Liver (tissue), 9 donors: ENCODE results near the gene KCND2. TPM values are rescaled to one million over a fixed set of nuclear protein-coding genes. Genes with fewer than 3 reads are reported as not detected.
"Not testable (repeated sequence)": the region's sequence is repeated elsewhere in the genome, so short reads cannot be mapped to it uniquely, and the experiment has no call there.

Experiments used
- DNase-seq: peaks from one replicate; pipeline ENCODE4 v3.0.0-alpha.2; 2017; ENCODE audit warnings: low spot score
- H3K27ac ChIP-seq, 2 donors: one replicate each; pipeline ENCODE4 v1.7.0; 2013; ENCODE audit warnings: inconsistent platforms in 2 of 2, low read length in 2 of 2, control low read depth in 1 of 2, low read depth in 1 of 2, mild to moderate bottlenecking in 1 of 2
- H3K27me3 ChIP-seq, 4 donors: one replicate each; pipeline versions ENCODE4 v1.6.1 to v1.7.0; 2013; ENCODE audit warnings: low read length in 3 of 4, inconsistent platforms in 1 of 4, mild to moderate bottlenecking in 1 of 4, moderate library complexity in 1 of 4; ENCODE audit not compliant: control insufficient read depth in 4 of 4, insufficient read depth in 4 of 4
- H3K36me3 ChIP-seq, 4 donors: one replicate each; pipeline versions ENCODE4 v1.6.1 to v1.7.0; 2013; ENCODE audit warnings: low read length in 3 of 4, mild to moderate bottlenecking in 3 of 4, low read depth in 1 of 4, moderate library complexity in 1 of 4; ENCODE audit not compliant: control insufficient read depth in 4 of 4, insufficient read depth in 3 of 4
- H3K4me1 ChIP-seq, 4 donors: one replicate each; pipeline versions ENCODE4 v1.6.1 to v1.7.0; 2013; ENCODE audit warnings: low read length in 3 of 4, mild to moderate bottlenecking in 3 of 4, moderate library complexity in 1 of 4; ENCODE audit not compliant: control insufficient read depth in 4 of 4, insufficient read depth in 4 of 4
- H3K4me3 ChIP-seq, 3 donors: one replicate each; pipeline versions ENCODE4 v1.6.1 to v1.7.0; 2013; ENCODE audit warnings: low read length in 3 of 3, control low read depth in 1 of 3, low read depth in 1 of 3, mild to moderate bottlenecking in 1 of 3
- H3K9ac ChIP-seq, 2 donors: one replicate each; pipeline ENCODE4 v1.7.0; 2013; ENCODE audit warnings: low read length in 2 of 2, mild to moderate bottlenecking in 2 of 2, moderate library complexity in 2 of 2, control low read depth in 1 of 2, low read depth in 1 of 2
- H3K9me3 ChIP-seq, 4 donors: one replicate each; pipeline versions ENCODE4 v1.6.1 to v1.7.0; 2013; ENCODE audit warnings: low read length in 3 of 4; ENCODE audit not compliant: control insufficient read depth in 4 of 4
- EGR1 ChIP-seq, 2 donors: IDR thresholded peaks; 2 replicates each; pipeline ENCODE4 v1.6.1; 2016 to 2018; ENCODE audit warnings: antibody characterized with exemption in 2 of 2, low read depth in 2 of 2
- FOXA1 ChIP-seq: IDR thresholded peaks from 2 replicates; pipeline ENCODE4 v1.6.1; 2016; ENCODE audit warnings: antibody characterized with exemption
- FOXA2 ChIP-seq: IDR thresholded peaks from 2 replicates; pipeline ENCODE4 v1.6.1; 2016; ENCODE audit warnings: antibody characterized with exemption
- HNF4A ChIP-seq, 2 donors: conservative IDR thresholded peaks; 2 replicates each; pipeline ENCODE4 v1.6.1; 2016; ENCODE audit warnings: antibody characterized with exemption in 2 of 2, mild to moderate bottlenecking in 2 of 2
- HNF4G ChIP-seq: IDR thresholded peaks from 2 replicates; pipeline ENCODE4 v1.6.1; 2016; ENCODE audit warnings: antibody characterized with exemption
- JUND ChIP-seq, 2 donors: IDR thresholded peaks; 2 replicates each; pipeline ENCODE4 v1.6.1; 2016; ENCODE audit warnings: antibody characterized with exemption in 2 of 2
- RAD21 ChIP-seq, 2 donors: IDR thresholded peaks; 2 replicates each; pipeline ENCODE4 v1.6.1; 2016; ENCODE audit warnings: antibody characterized with exemption in 2 of 2, mild to moderate bottlenecking in 2 of 2
- RXRA ChIP-seq, 2 donors: IDR thresholded peaks; 2 replicates each; pipeline ENCODE4 v1.6.1; 2017 to 2018; ENCODE audit warnings: antibody characterized with exemption in 2 of 2, mild to moderate bottlenecking in 1 of 2
- SP1 ChIP-seq: IDR thresholded peaks from 2 replicates; pipeline ENCODE4 v1.6.1; 2018; ENCODE audit warnings: antibody characterized with exemption, mild to moderate bottlenecking
- TAF1 ChIP-seq: conservative IDR thresholded peaks from 2 replicates; pipeline ENCODE4 v1.6.1; 2016; ENCODE audit warnings: antibody characterized with exemption, mild to moderate bottlenecking
- YY1 ChIP-seq: IDR thresholded peaks from 2 replicates; pipeline ENCODE4 v1.6.1; 2016; ENCODE audit warnings: antibody characterized with exemption, mild to moderate bottlenecking
- WGBS: extraction: QIAGEN DNeasy Blood & Tissue Kit; methylation state at CpG from one replicate; pipeline ENCODE4 v1.1.7; 2013; 5-methylcytosine and 5-hydroxymethylcytosine counted together
- polyA plus RNA-seq, 2 donors: library from polyadenylated mRNA; stranded (reverse) in 1 of 2; unstranded in 1 of 2; fragments of 200-250 nt in 1 of 2; fragments of >200 nt in 1 of 2; fragmentation: Nextera tagmentation in 1 of 2; extraction: Ambion mirVana in 1 of 2; gene quantifications; one replicate each; pipeline versions ENCODE4 v1.2.1 to v1.2.3, GENCODE V29; 2013 to 2015
- total RNA-seq, 2 donors: library from RNA; depleted of rRNA; stranded (reverse); fragments of >200 nt; gene quantifications; one replicate each; pipeline ENCODE4 v1.2.3, GENCODE V29; 2014
- TF ChIP-seq, protein P1 (sequence below): IDR thresholded peaks from 2 replicates; pipeline ENCODE4 v1.6.1; 2016; ENCODE audit warnings: antibody characterized with exemption
- TF ChIP-seq, protein P2 (sequence below): IDR thresholded peaks from 2 replicates; pipeline ENCODE4 v1.6.1; 2016; ENCODE audit warnings: antibody characterized with exemption
- TF ChIP-seq, protein P3 (sequence below): fragments of 150-350 bp; IDR thresholded peaks from 2 replicates; pipeline ENCODE4 v1.5.1; 2017; ENCODE audit warnings: improper control_type of control experiment, low read depth, low read length; ENCODE audit not compliant: missing input control
- TF ChIP-seq, protein P4 (sequence below): IDR thresholded peaks from 2 replicates; pipeline ENCODE4 v1.6.1; 2016; ENCODE audit warnings: antibody characterized with exemption, mild to moderate bottlenecking
- TF ChIP-seq, protein P5 (sequence below): IDR thresholded peaks from 2 replicates; pipeline ENCODE4 v1.6.1; 2016; ENCODE audit warnings: antibody characterized with exemption
- donor health status: healthy.
- donor health status: healthy.
- donor health status: healthy.
- donor health status: healthy.
- donor health status: healthy.

Gene KCND2
- total and polyA plus RNA-seq, 4 donors, result 0.02 to 0.22 (median 0.07) TPM

DNA sequence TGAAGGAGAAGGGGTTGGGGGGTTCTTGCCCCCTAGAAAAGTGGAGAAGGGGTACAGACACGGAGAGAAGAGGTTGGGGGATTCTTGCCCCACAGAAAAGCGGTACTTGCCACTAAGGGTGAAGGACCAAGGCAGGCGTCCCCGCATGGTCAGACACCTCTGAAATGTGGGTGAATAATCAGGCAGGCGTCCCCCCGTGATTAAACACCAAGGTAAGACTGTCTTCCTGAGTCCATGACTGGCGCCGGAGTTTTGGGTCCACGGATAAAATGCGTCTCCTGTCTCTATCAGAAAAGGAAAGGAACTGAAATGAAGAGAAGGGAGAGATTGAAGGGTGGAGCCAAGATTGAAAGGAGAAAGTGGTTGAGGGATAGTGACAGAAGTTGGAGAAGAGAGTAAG lies 508.9 kb downstream of the KCND2 start:
- H3K27me3 ChIP-seq, H3K4me3 ChIP-seq: not testable (repeated sequence)
- WGBS, result 94% methylated on average over 10 of the region's 10 CpGs

DNA sequence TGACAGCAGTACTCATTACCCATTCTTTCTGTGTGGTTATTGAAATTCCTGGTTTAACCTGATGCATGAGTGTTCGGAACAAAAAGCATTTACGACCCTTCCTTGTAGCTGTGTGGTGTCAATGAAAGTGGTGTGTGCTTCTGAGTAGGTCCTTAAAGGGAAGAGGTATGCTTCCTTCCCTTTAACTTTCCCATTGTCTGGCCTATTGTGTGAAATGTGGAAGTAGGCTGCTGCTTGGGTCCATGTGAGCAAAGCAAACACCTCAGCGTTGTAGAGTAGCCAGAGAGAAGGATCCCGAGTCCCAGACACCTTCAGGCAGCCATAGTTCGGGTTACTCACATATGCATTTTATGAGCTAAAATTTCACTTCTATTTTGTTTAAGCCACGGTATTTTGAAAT lies 510.3 kb downstream of the KCND2 start:
- H3K4me1 ChIP-seq, result no peaks in the 10 kb centered on the region
- no peak for DNase-seq
- H3K36me3 ChIP-seq, result peaks cover 0 to 2% (median 0%) of the 10 kb centered on the region in 4 donors
- H3K9ac ChIP-seq, result no peak overlapping the region
- no peaks in the 10 kb centered on the region for H3K27me3 ChIP-seq
- H3K4me3 ChIP-seq, result no peak overlapping the region
- TF ChIP-seq FOXA2, result no peak
- TF ChIP-seq, protein P1, sequence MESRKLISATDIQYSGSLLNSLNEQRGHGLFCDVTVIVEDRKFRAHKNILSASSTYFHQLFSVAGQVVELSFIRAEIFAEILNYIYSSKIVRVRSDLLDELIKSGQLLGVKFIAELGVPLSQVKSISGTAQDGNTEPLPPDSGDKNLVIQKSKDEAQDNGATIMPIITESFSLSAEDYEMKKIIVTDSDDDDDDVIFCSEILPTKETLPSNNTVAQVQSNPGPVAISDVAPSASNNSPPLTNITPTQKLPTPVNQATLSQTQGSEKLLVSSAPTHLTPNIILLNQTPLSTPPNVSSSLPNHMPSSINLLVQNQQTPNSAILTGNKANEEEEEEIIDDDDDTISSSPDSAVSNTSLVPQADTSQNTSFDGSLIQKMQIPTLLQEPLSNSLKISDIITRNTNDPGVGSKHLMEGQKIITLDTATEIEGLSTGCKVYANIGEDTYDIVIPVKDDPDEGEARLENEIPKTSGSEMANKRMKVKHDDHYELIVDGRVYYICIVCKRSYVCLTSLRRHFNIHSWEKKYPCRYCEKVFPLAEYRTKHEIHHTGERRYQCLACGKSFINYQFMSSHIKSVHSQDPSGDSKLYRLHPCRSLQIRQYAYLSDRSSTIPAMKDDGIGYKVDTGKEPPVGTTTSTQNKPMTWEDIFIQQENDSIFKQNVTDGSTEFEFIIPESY, result no peak
- TF ChIP-seq, protein P2, sequence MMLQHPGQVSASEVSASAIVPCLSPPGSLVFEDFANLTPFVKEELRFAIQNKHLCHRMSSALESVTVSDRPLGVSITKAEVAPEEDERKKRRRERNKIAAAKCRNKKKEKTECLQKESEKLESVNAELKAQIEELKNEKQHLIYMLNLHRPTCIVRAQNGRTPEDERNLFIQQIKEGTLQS, result no peak
- TF ChIP-seq, protein P3, sequence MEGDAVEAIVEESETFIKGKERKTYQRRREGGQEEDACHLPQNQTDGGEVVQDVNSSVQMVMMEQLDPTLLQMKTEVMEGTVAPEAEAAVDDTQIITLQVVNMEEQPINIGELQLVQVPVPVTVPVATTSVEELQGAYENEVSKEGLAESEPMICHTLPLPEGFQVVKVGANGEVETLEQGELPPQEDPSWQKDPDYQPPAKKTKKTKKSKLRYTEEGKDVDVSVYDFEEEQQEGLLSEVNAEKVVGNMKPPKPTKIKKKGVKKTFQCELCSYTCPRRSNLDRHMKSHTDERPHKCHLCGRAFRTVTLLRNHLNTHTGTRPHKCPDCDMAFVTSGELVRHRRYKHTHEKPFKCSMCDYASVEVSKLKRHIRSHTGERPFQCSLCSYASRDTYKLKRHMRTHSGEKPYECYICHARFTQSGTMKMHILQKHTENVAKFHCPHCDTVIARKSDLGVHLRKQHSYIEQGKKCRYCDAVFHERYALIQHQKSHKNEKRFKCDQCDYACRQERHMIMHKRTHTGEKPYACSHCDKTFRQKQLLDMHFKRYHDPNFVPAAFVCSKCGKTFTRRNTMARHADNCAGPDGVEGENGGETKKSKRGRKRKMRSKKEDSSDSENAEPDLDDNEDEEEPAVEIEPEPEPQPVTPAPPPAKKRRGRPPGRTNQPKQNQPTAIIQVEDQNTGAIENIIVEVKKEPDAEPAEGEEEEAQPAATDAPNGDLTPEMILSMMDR, result no peak
- TF ChIP-seq SP1, result no peak
- no peak for TF ChIP-seq FOXA1
- TF ChIP-seq YY1, result no peak
- no peak for TF ChIP-seq RAD21 (IDR thresholded peaks at IDR 0.05)
- no peak for TF ChIP-seq RXRA (IDR thresholded peaks at IDR 0.05)
- no peak for TF ChIP-seq EGR1 (IDR thresholded peaks at IDR 0.05; ENCODE audit: low read depth in 2 of 2)
- TF ChIP-seq, protein P4, sequence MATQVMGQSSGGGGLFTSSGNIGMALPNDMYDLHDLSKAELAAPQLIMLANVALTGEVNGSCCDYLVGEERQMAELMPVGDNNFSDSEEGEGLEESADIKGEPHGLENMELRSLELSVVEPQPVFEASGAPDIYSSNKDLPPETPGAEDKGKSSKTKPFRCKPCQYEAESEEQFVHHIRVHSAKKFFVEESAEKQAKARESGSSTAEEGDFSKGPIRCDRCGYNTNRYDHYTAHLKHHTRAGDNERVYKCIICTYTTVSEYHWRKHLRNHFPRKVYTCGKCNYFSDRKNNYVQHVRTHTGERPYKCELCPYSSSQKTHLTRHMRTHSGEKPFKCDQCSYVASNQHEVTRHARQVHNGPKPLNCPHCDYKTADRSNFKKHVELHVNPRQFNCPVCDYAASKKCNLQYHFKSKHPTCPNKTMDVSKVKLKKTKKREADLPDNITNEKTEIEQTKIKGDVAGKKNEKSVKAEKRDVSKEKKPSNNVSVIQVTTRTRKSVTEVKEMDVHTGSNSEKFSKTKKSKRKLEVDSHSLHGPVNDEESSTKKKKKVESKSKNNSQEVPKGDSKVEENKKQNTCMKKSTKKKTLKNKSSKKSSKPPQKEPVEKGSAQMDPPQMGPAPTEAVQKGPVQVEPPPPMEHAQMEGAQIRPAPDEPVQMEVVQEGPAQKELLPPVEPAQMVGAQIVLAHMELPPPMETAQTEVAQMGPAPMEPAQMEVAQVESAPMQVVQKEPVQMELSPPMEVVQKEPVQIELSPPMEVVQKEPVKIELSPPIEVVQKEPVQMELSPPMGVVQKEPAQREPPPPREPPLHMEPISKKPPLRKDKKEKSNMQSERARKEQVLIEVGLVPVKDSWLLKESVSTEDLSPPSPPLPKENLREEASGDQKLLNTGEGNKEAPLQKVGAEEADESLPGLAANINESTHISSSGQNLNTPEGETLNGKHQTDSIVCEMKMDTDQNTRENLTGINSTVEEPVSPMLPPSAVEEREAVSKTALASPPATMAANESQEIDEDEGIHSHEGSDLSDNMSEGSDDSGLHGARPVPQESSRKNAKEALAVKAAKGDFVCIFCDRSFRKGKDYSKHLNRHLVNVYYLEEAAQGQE, result no peak
- no peak for TF ChIP-seq HNF4G
- no peak for TF ChIP-seq TAF1
- TF ChIP-seq, protein P5, sequence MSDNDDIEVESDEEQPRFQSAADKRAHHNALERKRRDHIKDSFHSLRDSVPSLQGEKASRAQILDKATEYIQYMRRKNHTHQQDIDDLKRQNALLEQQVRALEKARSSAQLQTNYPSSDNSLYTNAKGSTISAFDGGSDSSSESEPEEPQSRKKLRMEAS, result no peak
- TF ChIP-seq HNF4A (conservative IDR thresholded peaks at IDR 0.05), result no peak
- TF ChIP-seq JUND (IDR thresholded peaks at IDR 0.05), result no peak
- no peak overlapping the region for H3K27ac ChIP-seq
- WGBS, result 87% methylated on average over 6 of the region's 6 CpGs
- H3K9me3 ChIP-seq, result no peaks in the 10 kb centered on the region

More for the DNA sequence above, 508.9 kb downstream of the KCND2 start:
- H3K27ac ChIP-seq, H3K9me3 ChIP-seq, H3K4me1 ChIP-seq, H3K9ac ChIP-seq, DNase-seq, H3K36me3 ChIP-seq: not testable (repeated sequence)
